HG02852 (cell line): Measurements from ENCODE around the gene CEP95.

Experiments used
- ATAC-seq: cut with Tn5 transposase; IDR thresholded peaks from one replicate; pipeline ENCODE4 v1.9.1; 2021; ENCODE audit warnings: mild to moderate bottlenecking, moderate library complexity; ENCODE audit not compliant: unreplicated experiment

The CEP95 gene

DNA sequence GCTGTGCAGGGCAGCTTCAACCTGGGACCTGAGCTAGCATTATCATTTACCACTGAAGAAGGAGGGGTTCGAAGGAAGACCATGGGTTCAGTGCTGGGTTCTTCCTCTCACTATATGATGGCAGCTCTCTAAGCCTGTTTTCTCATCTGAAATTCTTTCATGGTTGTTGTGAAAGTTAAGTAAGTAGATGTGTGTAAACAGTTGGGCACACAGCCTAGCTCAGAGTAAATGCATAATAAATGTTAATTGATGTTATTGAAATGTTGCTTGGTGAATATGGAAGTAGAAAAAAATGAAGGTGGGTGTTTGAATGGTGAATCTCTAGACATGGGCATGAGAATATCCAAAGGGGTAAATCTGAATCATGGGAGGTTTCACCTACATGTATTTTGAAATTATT, 9.1 kb downstream of the CEP95 start:
- no peak for ATAC-seq

DNA sequence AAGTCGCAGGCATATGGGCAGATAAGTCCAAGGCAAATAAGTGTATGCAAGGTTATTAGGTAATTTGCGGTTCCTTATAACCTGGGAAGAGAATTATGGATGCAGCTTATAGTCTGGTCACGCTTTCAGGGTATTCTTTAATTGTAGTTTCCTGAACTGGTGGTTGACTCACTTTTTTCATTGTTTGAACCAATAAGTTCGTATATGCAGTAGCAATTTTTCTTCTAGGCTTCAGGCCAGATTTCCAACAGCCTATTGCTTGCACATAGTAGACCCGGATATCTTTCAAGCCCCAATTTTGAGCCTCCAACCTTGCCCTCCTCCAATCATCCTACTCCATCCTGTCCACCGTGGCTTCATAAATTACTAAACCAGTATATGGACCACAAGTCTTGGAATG, 12.8 kb downstream of the CEP95 start:
- ATAC-seq: no peak

DNA sequence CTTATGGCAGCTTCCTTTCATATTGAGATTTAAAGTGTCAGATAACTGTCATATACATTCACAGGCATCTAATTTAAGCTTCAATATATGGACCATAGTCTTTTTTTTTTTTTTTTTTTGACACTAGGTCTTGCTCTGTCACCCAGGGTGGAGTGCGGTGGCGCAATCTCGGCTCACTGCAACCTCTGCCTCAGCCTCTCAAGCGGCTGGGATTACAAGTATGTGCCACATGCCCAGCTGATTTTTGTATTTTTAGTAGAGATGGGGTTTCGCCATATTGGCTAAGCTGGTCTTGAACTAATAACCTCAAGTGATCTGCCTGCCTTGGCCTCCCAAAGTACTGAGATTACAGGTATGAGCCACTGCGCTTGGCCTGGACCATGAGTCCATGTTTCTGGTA, 13.6 kb downstream of the CEP95 start:
- ATAC-seq: no peak

DNA sequence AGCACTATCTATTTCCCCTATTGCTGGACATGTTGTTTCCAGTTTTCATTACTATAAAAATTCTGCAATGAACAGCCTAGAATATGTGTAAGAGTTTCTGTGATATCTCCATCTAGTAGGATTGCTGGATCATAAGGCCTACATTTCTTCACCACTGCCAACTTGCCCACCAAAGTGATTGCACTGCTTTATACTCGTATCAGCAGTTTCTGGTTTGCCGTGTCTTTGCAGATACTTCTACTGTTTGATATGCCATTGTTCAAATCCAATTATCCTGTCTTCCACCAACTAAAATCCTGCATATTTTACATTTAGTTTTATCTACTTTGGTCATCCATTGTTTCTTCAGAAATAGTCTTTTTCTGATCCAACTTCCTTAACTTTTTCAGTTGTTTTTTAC, 21.1 kb downstream of the CEP95 start:
- ATAC-seq: no peak

DNA sequence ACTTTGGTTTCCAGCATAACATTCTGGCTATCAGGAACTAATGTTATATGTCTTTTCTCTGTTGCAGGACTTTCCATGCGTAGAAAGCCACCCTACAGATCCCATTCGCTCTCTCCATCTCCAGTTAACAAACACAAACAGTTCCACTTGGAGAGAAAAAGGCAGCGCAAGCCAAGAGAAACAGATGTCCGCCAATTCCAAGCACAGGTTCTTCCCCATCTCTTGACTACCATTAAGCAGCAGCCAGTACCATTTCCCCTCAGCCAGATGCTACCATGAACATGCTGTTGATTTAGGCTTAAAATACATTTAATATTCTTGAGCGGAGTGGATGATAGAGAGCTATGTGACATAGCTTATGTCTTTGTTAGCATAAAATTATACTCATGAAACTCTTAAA, 22.4 kb downstream of the CEP95 start:
- ATAC-seq: no peak

DNA sequence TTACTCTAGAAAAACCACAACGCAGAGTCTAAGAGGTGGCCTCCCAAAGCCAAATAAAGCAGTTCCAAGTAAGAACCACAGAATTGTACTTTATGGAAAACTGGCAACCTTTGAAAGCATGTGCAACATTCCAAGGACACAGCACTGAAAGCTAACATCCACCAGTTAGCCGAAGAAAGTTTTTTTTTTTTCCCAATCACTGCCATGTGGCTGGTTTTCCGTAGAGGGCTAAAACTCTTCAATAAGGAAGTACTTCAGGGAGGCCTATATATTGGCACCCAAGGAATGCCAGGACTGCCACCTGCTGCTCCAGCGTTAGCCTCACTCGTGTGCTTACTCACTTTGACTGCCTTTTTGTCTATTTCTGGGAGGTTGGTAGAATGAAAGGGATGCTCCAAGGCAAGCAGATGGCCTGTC, 25.2 kb downstream of the CEP95 start:
- ATAC-seq: no peak

DNA sequence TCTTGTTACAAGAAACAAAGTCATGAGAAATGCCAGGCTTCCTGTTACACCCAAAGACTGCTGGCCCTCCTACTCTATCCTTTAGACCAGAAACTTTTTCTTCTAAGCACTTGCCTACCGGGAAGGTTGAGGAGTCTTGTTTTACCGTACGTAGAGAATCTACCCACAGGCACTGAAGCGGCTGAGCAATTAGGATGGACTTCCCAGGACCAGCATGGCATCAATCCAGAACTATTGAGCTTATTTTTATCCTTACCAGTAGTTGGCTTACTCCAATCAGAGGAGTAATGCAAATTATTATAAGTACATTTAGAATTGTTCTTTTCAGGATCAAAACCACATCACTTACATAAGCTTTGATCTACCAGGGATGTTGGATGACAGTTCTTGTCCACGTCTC, 25.6 kb downstream of the CEP95 start:
- no peak for ATAC-seq

DNA sequence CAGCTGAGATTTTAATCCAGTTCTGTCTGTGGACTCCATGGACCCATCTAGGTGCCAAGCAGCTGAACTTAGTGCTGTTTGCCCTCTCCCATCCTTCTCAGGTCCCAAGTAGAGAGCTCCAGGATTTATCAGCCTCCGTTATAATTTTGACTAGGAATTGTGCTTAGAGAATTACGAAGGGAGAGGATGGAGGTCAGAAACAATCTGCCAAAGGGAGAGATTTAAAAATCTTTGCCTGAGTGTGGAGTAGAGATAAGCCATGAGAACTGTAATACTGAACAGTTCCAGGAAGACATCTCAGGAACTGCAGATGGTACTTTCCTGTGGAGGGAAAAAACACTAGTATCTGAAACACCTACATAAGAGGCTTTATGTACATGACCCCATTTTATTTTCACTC, 27.0 kb downstream of the CEP95 start:
- ATAC-seq: no peak

DNA sequence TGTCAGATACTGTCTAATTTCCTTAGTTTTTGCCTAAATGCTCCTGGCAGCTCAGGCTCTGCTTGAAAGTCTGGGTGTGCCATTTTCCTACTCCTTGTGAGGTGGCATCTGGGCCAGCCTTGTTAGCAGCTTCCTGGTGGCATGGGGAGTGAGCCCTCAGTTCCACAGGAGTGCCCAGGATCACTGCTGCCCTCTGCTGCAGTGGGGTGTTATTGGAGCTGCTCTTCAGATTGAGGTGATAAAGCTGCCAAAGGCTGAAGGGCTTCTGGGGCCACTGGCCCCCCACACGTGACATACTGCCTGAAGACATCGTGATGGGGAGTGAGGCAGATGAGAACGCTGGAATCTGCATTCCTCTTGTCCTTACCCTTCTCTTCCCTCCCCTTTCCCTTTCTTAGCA, 27.4 kb downstream of the CEP95 start:
- ATAC-seq: no peak

DNA sequence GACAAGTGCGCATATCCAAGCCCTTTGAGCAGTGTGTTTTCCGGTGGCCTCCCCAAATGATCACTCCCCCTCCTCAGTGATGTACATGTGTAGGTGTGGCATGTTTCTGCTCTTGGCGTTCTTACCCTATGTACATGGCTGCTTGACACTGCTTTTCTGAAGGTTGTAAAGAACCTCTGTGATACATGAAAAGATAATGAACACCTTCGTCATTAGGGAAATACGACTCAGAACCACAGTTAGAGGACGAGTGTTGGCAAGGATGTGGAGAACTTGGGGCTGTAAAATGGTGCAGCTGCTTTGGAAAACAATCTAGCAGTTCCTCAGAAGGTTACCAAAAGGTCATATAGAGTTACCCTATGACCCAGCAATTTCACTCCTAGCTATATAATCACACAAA, 28.6 kb downstream of the CEP95 start:
- no peak for ATAC-seq

DNA sequence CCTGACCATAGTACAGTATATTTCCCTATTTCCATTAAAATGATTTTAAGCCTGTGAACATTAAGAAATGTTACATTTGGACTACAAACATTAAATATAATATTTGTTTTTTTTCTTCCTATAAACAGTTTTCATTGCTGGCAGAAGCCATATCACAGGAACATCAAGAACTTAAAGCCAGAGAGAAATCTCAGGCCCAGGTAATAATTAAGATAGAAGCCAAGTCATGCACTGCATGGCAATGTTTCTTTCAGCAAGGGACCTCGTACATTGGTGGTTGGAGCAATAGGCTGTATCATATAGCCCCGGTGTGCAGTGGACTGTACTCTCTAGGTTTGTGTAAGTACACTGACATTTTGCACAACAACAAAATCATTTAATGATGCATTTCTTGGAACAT, 30.1 kb downstream of the CEP95 start:
- no peak for ATAC-seq

DNA sequence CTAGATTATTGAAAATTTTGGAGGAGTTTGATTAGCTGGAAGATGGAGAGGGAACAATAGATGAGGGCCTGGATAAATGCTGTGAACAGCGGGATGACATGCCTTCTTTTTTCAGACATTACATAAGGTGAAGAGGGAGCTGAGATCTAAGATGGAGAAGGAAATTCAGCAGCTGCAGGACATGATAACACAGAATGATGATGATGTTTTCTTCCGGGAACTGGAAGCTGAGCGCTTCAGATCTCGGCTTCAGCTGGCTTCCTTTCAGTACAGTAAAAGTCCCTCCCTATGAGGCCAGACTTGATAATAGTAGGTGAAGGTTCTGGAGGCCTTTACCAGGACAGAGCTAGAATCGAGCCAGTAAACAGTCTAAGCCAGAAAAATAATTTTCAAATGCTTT, 30.7 kb downstream of the CEP95 start:
- ATAC-seq: no peak

DNA sequence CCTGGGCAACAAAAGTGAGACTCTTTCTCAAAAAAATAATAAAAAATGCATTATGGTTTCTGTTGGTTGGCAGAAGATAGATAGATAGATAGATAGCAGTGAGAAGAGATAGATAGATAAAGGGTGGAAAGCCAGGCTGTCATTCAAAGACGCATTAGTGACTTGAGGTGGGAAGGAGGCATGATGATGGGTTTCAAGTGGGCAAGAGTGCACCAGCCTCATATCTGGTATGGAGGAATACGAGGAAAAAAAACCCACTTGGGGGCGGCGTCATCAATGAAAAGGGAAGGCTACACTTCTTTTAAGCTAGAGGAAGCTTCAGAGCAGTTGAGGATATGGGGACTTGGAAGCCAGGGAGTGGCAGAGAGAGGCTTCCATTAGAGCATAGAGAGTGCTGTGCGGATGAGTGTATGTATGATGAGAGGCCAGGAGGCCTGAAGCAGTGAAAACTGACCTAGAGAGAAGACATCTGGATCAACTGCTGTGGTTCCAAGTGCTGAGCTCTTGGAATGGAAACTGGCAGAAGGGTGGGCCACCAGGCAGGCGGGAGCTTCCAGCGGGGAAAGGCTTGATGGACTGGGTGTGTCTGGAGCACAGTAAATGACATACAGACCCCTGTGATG, 31.8 kb downstream of the CEP95 start:
- ATAC-seq: no peak

DNA sequence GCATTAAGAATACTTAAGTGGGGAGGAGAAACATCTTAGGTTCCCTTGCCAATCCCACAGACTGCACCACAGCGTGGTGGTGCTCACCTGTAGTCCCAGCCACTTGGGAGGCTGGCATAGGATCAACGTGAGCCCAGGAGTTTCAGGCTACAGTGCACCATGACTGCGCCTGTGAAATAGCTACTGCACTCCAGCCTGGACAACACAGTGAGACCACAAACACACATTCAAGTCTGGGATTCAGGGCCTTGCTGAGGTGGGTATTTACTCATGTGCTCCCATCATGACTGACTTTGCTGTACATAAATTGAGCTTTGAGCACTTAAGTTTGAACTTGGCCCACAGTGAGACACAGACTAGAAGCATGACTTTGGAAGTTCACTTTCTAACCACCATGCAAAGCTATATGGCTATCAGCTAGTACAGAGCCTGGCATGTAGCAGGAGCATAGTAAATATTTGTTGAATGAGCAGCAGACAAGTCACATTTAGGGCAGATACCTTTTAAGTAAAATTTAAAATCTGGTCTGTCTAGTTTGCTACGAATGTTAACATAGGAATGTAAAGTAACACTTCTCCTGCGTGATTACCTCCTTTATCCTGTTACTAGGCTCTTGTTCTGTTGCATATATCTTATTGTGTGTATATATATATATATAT, 33.5 kb downstream of the CEP95 start:
- no peak for ATAC-seq

DNA sequence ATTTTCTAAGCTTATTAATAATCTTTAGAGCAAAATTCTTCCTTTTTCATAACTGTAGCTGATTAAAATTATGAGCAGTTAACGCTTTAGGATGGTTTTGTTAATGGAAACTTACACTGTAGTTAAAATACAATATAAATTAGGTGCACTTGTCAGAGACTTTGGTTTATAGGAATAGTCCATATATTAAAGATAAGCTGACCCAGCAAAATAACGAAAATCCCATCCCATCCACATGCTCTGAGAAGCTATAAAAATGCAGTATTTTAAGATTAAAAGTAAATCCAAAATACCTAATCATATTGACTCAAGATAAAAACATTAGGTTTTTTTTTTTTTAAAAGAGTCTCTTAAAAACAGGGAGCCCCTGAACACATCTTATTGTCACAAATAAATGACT, 38.0 kb downstream of the CEP95 start:
- no peak for ATAC-seq

DNA sequence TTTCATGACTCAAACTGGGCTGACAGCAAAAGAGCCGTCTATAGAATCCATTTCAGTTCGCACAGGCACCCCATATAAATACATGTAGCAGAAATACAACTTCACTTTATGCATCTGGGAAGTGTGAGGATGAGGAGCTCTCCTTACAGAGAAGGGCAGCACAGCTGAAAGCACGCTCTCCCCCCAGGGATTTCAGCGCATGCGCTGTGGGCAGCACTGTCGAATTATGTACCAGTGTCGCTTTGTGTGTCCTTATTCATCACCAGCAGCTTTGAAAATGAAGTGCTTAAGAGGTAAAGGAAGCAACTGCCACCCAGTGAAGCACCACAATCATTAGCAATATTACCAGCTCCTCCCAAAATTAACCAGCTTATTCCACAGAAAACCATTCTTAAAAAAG, 39.9 kb downstream of the CEP95 start:
- ATAC-seq: no peak

DNA sequence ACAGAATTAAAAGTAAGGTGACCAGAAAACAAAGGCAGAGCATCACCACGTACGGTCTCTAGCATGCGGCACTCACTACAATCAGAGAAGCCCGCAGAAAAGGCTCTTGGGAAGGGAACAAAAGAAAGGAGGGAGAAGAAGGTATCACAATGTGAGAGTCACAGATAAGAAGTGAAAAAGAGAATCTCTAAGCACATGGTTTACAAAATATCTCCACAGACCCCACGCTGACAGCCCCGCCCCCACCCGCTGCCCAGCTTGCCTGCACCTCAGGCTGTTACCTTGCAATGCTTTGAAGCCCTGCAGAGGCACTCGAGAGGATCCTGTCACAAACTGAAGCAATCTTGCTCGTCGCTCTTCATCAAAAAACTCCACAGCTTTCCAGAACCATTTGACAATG, 40.5 kb downstream of the CEP95 start:
- ATAC-seq: no peak

DNA sequence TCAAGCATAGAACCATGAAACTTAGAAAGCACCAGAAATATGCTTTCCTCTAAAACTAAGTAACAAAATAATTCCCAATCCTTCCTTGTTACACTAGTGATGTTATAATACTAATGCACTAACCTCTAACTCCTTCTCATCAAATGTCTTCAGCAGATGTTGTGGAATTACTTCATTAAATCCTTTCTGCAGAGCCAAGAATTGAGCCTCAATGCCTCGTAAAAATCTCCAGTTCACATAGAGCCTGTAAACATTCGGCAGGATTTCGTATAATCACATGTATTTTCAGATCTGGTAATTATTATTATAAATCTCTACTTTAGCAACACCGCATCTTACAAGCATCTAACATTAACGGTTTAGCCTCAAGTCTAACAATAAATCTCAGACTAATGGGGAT, 44.7 kb downstream of the CEP95 start:
- no peak for ATAC-seq

DNA sequence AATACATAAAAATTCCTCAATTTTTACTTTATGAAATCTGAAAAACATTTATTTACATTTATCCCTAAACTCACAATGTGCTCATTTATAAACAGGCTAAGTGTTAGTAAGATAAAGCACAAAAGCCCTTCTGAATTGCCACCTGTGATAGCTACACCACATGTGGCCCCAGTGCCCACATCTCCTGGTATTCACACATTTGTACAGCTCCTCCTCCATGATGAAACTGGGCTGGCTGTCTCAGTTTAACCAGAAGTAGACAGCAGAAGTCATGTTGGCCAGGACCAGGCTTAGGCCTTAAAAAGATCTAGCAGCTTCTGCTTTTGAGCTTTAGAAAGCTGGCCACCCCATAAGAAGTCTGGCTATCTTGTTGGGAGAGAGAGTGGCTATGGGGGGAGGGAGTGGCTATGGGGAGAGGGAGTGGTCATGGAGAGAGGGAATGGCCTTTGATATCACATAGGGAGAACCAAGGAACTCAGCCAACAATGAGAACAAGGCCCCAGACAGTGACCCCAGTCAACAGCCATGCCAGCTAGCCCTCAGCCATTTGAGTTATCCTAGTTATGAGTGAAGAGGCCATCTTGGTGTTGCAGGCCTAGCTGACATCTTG, 47.4 kb downstream of the CEP95 start:
- ATAC-seq: no peak

DNA sequence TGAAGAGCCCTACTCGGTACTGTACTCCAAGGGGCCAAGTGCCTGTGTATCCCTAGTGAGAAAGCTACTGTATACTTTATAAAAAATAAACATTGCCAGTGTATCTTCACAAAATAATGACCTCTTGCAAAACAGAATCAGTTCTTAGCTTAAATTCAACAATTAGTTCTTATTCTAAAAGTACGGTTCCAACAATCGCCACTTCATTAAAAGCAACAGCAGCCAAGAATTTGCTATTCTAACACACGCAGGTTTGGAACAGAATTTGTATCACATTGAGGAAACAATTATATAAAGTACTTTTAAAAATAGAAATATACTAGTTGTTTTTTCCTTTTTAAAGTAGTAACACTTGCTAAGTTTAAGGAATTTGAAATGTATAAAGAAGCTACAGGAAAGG, 48.5 kb downstream of the CEP95 start:
- ATAC-seq: no peak

DNA sequence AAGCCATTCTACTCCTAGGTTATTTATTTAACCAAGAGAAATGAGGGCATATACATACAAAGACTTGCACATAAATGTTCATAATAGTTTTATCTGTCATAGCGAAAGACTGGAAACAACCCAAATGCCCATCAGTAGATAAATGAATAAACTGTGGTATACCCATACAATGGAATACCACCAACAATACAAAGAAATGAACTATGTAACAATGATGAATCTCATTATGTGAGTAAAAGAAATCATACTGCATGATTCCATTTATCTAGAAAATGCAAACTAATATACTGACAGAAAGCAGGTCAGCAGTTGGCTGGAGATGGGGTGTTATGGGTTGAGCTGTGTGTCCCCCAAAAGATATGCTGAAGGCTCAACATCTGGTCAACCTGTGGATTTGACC, 57.3 kb downstream of the CEP95 start:
- ATAC-seq: no peak

DNA sequence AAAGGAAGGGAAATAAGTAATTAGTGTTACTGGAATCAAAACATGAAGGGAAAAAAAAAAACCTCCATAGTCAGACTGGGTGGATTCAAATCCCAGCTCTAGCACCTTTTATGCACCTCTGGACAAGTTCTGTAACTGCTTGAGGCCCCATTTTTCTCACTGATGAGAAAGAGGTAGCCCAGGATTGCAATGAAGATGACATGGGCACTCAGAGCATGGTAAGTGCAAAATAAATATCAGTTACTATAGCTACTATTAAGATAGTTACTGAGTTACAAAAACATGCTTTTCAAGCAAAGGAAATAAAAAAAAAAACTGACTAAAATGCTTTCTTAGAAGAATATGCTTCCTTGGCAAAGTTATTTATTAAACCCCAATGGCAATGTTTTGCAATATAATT, 58.8 kb downstream of the CEP95 start:
- ATAC-seq: no peak

DNA sequence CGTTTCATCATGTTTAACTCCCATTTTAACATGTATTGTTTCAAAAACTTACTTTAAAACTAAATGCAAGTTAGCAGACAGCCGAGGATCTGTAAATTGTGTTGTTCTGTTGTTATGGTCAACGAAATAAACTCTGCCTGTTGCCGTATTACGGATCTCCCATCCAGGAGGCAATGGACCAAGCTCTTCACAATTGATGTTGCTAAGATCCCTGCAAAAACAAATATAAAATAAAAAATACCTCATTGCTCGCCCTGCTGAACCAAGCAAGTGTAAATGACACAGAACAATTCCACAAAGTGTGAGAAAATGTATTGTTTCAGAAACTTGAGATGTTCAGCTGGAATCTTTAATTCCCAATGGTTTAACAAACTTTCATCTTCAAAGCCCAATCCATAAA, 65.0 kb downstream of the CEP95 start:
- no peak for ATAC-seq
